Heart left ventricle (tissue), 16 donors: ENCODE results near the gene SDC4. TPM values are rescaled to one million over a fixed set of nuclear protein-coding genes. Genes with fewer than 3 reads are reported as not detected.
"Not testable (repeated sequence)": the region's sequence is repeated elsewhere in the genome, so short reads cannot be mapped to it uniquely, and the experiment has no call there.

Experiments used
- ATAC-seq, 4 donors: fragments of 200-7000 bp; cut with Tn5 transposase; one replicate each; pipeline ENCODE4 v1.9.1; 2020 to 2022; ENCODE audit warnings: moderate library complexity in 4 of 4, mild to moderate bottlenecking in 3 of 4, moderate number of reproducible peaks in 1 of 4
- DNase-seq, 5 donors: peaks; one replicate each; pipeline ENCODE4 v3.0.0-alpha.2; 2020
- H3K27ac ChIP-seq, 12 donors: fragments of 200-600 bp; sonication (generic) in 4 of 12; one replicate each; pipeline versions ENCODE4 v1.5.0 to v1.8.0; 2016 to 2022; ENCODE audit warnings: mild to moderate bottlenecking in 2 of 12
- H3K27me3 ChIP-seq, 9 donors: fragments of 200-600 bp; sonication (generic) in 2 of 9; one replicate each; pipeline versions ENCODE4 v1.5.1 to v1.8.0; 2016 to 2022; ENCODE audit warnings: mild to moderate bottlenecking in 3 of 9
- H3K36me3 ChIP-seq, 9 donors: fragments of 200-600 bp; sonication (generic) in 2 of 9; one replicate each; pipeline versions ENCODE4 v1.5.0 to v1.8.0; 2018 to 2022; ENCODE audit warnings: mild to moderate bottlenecking in 2 of 9
- H3K4me1 ChIP-seq, 12 donors: fragments of 200-600 bp; sonication (generic) in 4 of 12; one replicate each; pipeline versions ENCODE4 v1.5.0 to v1.8.0; 2016 to 2022; ENCODE audit warnings: mild to moderate bottlenecking in 3 of 12
- H3K4me3 ChIP-seq, 12 donors: fragments of 200-600 bp; sonication (generic) in 4 of 12; one replicate each; pipeline versions ENCODE4 v1.5.0 to v1.8.0; 2017 to 2022; ENCODE audit warnings: mild to moderate bottlenecking in 9 of 12, moderate library complexity in 4 of 12
- H3K9me3 ChIP-seq, 12 donors: fragments of 200-600 bp; sonication (generic) in 4 of 12; one replicate each; pipeline versions ENCODE4 v1.5.0 to v1.8.0; 2016 to 2022; ENCODE audit warnings: mild to moderate bottlenecking in 1 of 12
- CTCF ChIP-seq, 12 donors: fragments of 200-600 bp; sonication (generic) in 4 of 12; IDR thresholded peaks; one replicate each; pipeline versions ENCODE4 v1.5.0 to v1.8.0; 2018 to 2022; ENCODE audit warnings: antibody characterized with exemption in 12 of 12, mild to moderate bottlenecking in 5 of 12
- POLR2A ChIP-seq, 2 donors: fragments of 450-650 bp; IDR thresholded peaks; one replicate each; pipeline ENCODE4 v1.6.1; 2017; ENCODE audit warnings: antibody characterized with exemption in 2 of 2, mild to moderate bottlenecking in 2 of 2, moderate library complexity in 2 of 2
- WGBS, 4 donors: extraction: QIAGEN DNeasy Blood & Tissue Kit in 2 of 4; methylation state at CpG; one replicate each; pipeline versions ENCODE4 v1.1.5 to v1.1.7; 2013 to 2018; 5-methylcytosine and 5-hydroxymethylcytosine counted together
- intact Hi-C, 10 donors: fragments of 100-400 bp; cut with DNase I; formaldehyde crosslinking; loops; one replicate each; pipeline versions ENCODE4 v1.11.1 to v1.14.2; 2022
- polyA plus RNA-seq, 2 donors: library from polyadenylated mRNA; stranded (reverse); fragments of 200-250 nt; gene quantifications; one replicate each; pipeline ENCODE4 v1.2.3, GENCODE V29; 2013
- total RNA-seq, 9 donors: library from RNA; depleted of rRNA in 2 of 9; stranded (reverse); fragments of >200 nt in 2 of 9; fragmentation: NEBNext Ultra II Directional in 3 of 9; extraction: Animal tissue kit (Norgen Biotek cat#: 25700) in 3 of 9; gene quantifications; one replicate each; pipeline versions ENCODE4 v1.1.0 to v1.2.4, GENCODE V29; 2016 to 2023
- donor health status: ischemic (EF 13 %, LVEDD 7.1; RV severe dilation, severe dysfunction).
- donor health status: healthy with polysubstance abuse.
- donor health status: DM: no; HTN: yes; CAD: no.
- donor health status: DM: no; HTN: no; CAD: no.
- donor health status: ischemic (EF 25% LVEDD 6.9; RV normal size, moderate dysfunction).
- donor health status: ischemic (EF 25% LVEDD 5.7; RV mildly dilated, moderate dysfunction).
- donor health status: healthy.
- donor health status: DM: yes; HTN: yes; CAD: no.
- donor health status: ischemic (EF 35%, LVEDD 5.7; RV mildly dilated, moderate dysfunction).
- donor health status: nonischemic (EF 11% LVEDD 7.7; RV severe dilation, severe dysfunction).
- donor health status: DM: yes; HTN: yes; CAD: no.
- donor health status: PGD.
- donor health status: ischemic (EF 29% LVEDD 5.4; RV normal size, mild dysfunction).
- donor health status: nonischemic (EF 23%, LVEDD 6.1; RV moderate dilation, normal function).

SDC4 gene
- total and polyA plus RNA-seq, 11 donors: 44.3 to 140 (median 94.1) TPM

DNA sequence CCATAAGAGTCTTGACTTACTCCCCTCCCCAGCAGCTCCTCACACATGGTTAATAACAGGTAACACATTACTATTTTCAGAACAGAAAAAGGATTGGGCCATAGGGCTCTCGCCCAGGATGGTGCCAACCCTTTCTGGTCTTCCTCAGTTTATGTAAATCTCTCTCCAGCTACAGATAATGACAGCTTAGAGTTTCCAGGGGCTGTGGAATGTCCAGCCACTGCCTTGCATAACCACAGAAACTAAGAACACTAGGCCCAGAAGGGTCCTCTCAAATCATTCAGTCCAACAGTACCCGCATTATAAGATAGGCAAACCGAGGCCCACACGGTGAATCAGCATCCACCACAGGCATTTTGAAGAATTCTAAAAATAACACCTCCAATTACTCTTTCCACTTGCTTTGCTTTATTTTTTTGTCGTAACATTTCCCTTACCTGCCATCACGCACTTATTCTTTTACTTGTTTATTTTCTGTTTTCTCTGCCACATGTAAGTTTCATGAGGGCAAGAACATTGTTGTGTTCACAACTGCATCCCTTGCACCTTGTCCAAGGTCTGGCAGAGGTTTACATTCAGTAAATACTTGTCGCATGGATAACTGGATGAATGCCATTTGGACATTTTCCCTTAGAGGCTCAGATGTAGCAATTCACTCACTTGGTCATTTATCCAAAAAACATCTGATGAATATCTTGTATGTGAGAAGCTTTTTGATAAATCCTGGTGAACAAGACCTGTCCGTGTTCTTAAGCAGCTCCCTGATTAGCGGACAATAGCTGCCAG lies 6.4 kb upstream of the SDC4 start:
- no peaks in the 10 kb centered on the region for H3K9me3 ChIP-seq
- ATAC-seq (peak in 1 of 4 donors; percentile 2), DNase-seq (no peak)
- intact Hi-C loops: loop anchor here in 1 of 10 donors (5.0 kb wide), 1 partner anchor 63 kb away; the partner anchor contains the start of gene PIGT
- TF ChIP-seq CTCF (IDR thresholded peaks at IDR 0.05) (no peak), POLR2A (IDR thresholded peaks at IDR 0.05) (no peak)
- peak overlapping the region in 11 of 12 donors; percentile 2 to 98 (median 60) for H3K27ac ChIP-seq
- 49 to 64% (median 61%) methylated on average over 9 of the region's 9 CpGs for WGBS, 4 donors
- no peaks in the 10 kb centered on the region for H3K27me3 ChIP-seq
- H3K4me1 ChIP-seq: peaks cover 5 to 50% (median 24%) of the 10 kb centered on the region in 12 donors
- H3K4me3 ChIP-seq: no peak overlapping the region
- H3K36me3 ChIP-seq: no peaks in the 10 kb centered on the region

DNA sequence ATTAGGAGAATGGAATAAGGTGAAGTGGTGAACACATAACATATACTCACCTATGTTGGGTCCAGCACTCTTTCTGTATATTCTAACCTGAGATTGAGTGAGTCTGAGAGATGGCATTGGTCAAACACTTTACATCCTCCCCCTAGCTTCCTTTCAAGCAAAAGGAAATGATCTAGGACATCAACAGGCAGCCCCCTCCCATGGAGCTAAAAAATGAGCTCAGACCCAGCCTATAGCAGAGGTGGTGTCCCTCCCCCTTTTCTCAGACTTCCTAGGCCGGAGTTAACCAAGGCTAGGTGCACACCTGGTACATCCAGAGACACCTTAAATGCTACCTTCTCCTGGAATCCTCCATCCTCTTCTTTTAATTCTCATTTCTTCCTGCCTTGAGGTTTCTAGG lies 5.5 kb upstream of the SDC4 start:
- Histone ChIP-seq H3K4me3 (no peak overlapping the region), H3K27ac (peak overlapping the region in 11 of 12 donors; percentile 2 to 98 (median 60)), H3K36me3 (no peaks in the 10 kb centered on the region), H3K27me3 (no peaks in the 10 kb centered on the region), H3K9me3 (no peaks in the 10 kb centered on the region), H3K4me1 (peaks cover under 1 to 45% (median 18%) of the 10 kb centered on the region in 12 donors)
- 79 to 90% (median 82%) methylated on average over 1 of the region's 1 CpG for WGBS, 4 donors
- ATAC-seq (no peak), DNase-seq (no peak)
- intact Hi-C loops: no loop called here
- TF ChIP-seq POLR2A (IDR thresholded peaks at IDR 0.05) (no peak), CTCF (IDR thresholded peaks at IDR 0.05) (no peak)

DNA sequence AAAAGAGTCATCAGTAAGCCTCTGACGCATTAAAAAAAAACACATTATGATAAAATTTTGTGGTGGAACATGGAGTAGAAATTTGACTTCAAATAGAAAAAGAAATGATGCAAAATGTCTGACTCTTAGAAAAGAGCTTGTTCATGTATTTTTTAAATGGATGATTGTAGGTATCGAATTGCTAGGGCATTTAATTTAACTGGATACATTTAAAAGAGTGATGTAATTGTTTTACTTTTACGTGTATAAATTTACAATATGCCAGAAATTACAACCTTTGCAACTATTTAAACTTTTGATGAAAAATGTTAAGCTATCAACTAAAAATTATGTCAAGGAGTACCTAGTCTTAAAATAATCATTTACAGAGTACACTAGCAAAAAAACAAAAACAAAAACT lies 4.5 kb upstream of the SDC4 start:
- DNase-seq (no peak), ATAC-seq (no peak)
- Histone ChIP-seq H3K36me3 (no peaks in the 10 kb centered on the region), H3K9me3 (no peaks in the 10 kb centered on the region), H3K27me3 (no peaks in the 10 kb centered on the region), H3K4me3 (no peak overlapping the region), H3K27ac (no peak overlapping the region), H3K4me1 (peaks cover 0 to 39% (median 9%) of the 10 kb centered on the region in 12 donors)
- intact Hi-C loops: no loop called here
- no peak for TF ChIP-seq POLR2A (IDR thresholded peaks at IDR 0.05)
- no peak for TF ChIP-seq CTCF (IDR thresholded peaks at IDR 0.05)
- WGBS, 4 donors: 91 to 96% (median 92%) methylated on average over 3 of the region's 3 CpGs

- H3K27ac ChIP-seq, H3K27me3 ChIP-seq, ATAC-seq, H3K9me3 ChIP-seq, H3K4me3 ChIP-seq, intact Hi-C loops, DNase-seq, H3K36me3 ChIP-seq: not testable (repeated sequence)
- H3K4me1 ChIP-seq: peaks cover 0 to 46% (median 13%) of the 10 kb centered on the region in 12 donors
- 94 to 96% (median 95%) methylated on average over 10 of the region's 10 CpGs for WGBS, 4 donors
These were observed 2.6 kb upstream of the SDC4 start for GRCh38 chr20:45350795-45351194.
